ENCODE results near the gene DPP7. TPM values are rescaled to one million over a fixed set of nuclear protein-coding genes. Genes with fewer than 3 reads are reported as not detected.

The DPP7 gene
- total RNA-seq, 1 donor from 2014 or later: 152 TPM

- TF ChIP-seq POLR2A (IDR thresholded peaks at IDR 0.05) (no peak), CTCF (IDR thresholded peaks at IDR 0.05) (no peak), POLR2AphosphoS5 (IDR thresholded peaks at IDR 0.05; ENCODE audit: insufficient read depth in 1 of 2, low read depth in 1 of 2) (no peak)
- no peak overlapping the region for H3K4me3 ChIP-seq
- no peaks in the 10 kb centered on the region for H3K9me3 ChIP-seq
- intact Hi-C loops (cut with DNase I): no loop called here
- H3K4me1 ChIP-seq: peaks cover 19% of the 10 kb centered on the region
- H3K27me3 ChIP-seq: no peaks in the 10 kb centered on the region
- no peak overlapping the region for H3K27ac ChIP-seq
- no peak for DNase-seq (ENCODE audit: extremely low spot score in 2 of 2)
- H3K36me3 ChIP-seq: no peaks in the 10 kb centered on the region
Measured at GRCh38 chr9:137134191-137134590, 19.7 kb upstream of the DPP7 start.

DNA sequence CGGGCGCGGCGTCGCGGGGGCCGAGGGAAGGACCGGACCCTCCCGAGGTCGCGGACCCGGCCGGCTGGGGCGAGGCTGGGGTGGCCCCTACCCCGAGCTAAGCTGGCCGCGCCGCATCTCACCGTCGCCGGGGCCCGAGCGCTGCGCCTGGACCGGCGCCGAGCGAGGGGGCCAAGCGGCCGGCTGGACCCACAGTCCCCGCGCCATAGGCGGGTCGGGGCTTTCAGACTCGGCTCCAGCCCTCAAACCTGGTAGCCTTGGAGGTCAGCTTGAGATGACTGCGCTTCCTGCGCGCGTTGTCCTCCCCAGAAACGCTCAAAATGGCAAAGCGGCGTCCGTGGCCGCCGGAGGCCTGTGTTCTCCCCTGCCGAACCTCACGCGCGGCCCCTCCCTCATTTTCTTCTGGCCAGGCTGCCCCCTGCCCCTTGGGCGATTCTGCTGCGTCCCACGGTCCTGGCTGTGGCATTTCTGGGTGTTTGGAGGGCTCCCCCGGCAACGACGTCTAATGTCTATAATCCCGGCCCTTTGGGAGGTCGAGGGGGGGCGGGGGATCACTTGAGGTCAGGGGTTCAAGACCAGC lies 15.7 kb upstream of the DPP7 start:
- DNase-seq (ENCODE audit: extremely low spot score in 2 of 2): no peak
- no peaks in the 10 kb centered on the region for H3K36me3 ChIP-seq
- intact Hi-C loops (cut with DNase I): no loop called here
- H3K4me3 ChIP-seq: peak overlapping the region; percentile 58 to 61
- H3K9me3 ChIP-seq: no peaks in the 10 kb centered on the region
- H3K27me3 ChIP-seq: no peaks in the 10 kb centered on the region
- peaks cover 25% of the 10 kb centered on the region for H3K4me1 ChIP-seq
- peak overlapping the region; percentile 36 for H3K27ac ChIP-seq
- TF ChIP-seq CTCF (IDR thresholded peaks at IDR 0.05): no peak
- TF ChIP-seq POLR2AphosphoS5 (IDR thresholded peaks at IDR 0.05; ENCODE audit: insufficient read depth in 1 of 2, low read depth in 1 of 2): no peak
- TF ChIP-seq POLR2A (IDR thresholded peaks at IDR 0.05): no peak

DNA sequence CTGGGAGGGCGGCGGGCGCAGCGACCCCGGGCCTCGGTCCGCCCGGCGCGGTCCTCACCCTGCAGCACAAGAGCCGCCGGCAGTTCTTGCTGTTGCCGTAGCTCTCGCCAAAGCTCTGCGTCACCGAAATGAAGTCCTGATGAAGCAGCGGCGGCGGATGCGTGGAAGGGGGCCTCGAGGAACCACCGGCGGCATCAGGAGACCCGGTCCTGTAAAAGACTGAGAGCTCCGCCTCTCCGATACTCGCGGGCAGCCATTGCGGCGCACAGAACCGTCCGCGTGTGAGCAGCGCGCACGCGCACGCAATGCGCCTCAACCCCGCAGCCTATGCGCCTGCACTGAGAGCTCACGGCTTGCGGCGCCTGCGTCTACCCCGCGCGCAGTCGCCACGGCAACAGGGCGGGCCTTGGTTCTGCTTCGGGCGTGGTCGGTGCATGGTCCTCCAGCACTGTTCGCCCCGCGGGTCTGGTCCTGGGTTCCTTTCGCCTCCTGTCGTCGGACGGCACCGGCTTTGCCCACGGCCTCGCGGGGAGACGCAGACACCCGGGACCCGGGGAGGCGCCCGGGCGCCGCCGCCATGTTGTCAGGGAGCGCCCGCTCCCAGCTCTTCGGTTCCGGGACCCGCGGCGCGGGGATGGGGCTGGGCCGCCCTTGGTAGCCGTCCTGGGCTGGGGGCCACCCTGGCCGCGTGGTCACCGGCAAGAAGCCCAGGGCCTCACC lies 15.1 kb upstream of the DPP7 start:
- Histone ChIP-seq H3K36me3 (no peaks in the 10 kb centered on the region), H3K27me3 (no peaks in the 10 kb centered on the region), H3K4me1 (peaks cover 25% of the 10 kb centered on the region), H3K27ac (peak overlapping the region; percentile 36), H3K4me3 (peak overlapping the region; percentile 58 to 61), H3K9me3 (no peaks in the 10 kb centered on the region)
- intact Hi-C loops (cut with DNase I): no loop called here
- TF ChIP-seq POLR2AphosphoS5 (IDR thresholded peaks at IDR 0.05; ENCODE audit: insufficient read depth in 1 of 2, low read depth in 1 of 2) (peak; percentile 64 to 85), POLR2A (IDR thresholded peaks at IDR 0.05) (no peak)
- DNase-seq (ENCODE audit: extremely low spot score in 2 of 2): no peak

GRCh38 chr9:137128862-137129455 lies 14.4 kb upstream of the DPP7 start:
- Histone ChIP-seq H3K27me3 (no peaks in the 10 kb centered on the region), H3K27ac (peak overlapping the region; percentile 36), H3K4me1 (peaks cover 25% of the 10 kb centered on the region), H3K4me3 (peak overlapping the region; percentile 58 to 61), H3K36me3 (no peaks in the 10 kb centered on the region), H3K9me3 (no peaks in the 10 kb centered on the region)
- TF ChIP-seq CTCF (IDR thresholded peaks at IDR 0.05) (no peak), POLR2A (IDR thresholded peaks at IDR 0.05) (no peak), POLR2AphosphoS5 (IDR thresholded peaks at IDR 0.05; ENCODE audit: insufficient read depth in 1 of 2, low read depth in 1 of 2) (no peak)
- DNase-seq (ENCODE audit: extremely low spot score in 2 of 2): no peak
- intact Hi-C loops (cut with DNase I): no loop called here

DNA sequence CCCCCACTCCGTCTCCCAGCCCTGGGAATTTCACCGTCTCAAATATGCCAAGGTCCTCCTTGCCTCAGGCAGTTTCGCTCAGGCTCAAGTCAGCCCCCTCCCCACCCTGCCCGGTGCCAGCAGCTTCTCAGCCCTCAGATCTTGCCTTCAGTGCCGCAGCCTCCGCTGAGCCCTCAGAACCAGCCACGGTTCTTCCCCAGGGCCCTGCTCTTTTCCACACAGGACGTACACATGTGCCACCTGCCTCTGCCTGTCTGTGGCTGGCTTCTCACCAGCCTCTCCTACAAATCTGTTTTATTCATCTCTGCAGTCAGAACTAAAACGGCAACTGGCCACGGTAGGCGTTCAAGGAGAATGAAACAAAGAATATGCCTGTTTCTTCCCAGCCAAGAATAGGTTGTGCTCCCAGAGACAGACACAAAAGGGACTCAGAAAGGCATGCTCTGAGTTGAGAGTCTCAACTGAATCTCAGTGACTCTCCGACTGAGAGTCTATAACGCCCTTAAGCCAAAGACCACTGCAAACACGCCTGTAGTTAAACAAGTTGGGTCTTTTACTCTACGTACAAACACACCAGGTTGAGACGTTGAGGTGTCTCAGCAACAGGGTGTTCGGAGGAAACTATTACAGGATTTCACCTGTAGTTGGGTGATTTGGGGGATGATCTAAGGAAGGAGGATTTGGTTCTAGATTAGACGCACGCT lies 13.8 kb upstream of the DPP7 start:
- DNase-seq (ENCODE audit: extremely low spot score in 2 of 2): no peak
- Histone ChIP-seq H3K27ac (no peak overlapping the region), H3K4me1 (peaks cover 25% of the 10 kb centered on the region), H3K27me3 (no peaks in the 10 kb centered on the region), H3K4me3 (peak overlapping the region; percentile 58 to 61), H3K9me3 (no peaks in the 10 kb centered on the region), H3K36me3 (no peaks in the 10 kb centered on the region)
- intact Hi-C loops (cut with DNase I): no loop called here
- no peak for TF ChIP-seq CTCF (IDR thresholded peaks at IDR 0.05)
- no peak for TF ChIP-seq POLR2AphosphoS5 (IDR thresholded peaks at IDR 0.05; ENCODE audit: insufficient read depth in 1 of 2, low read depth in 1 of 2)
- TF ChIP-seq POLR2A (IDR thresholded peaks at IDR 0.05): no peak

Data from vagina (tissue), 2 donors.